ENCODE data around the gene AFG3L2.

The AFG3L2 gene

DNA sequence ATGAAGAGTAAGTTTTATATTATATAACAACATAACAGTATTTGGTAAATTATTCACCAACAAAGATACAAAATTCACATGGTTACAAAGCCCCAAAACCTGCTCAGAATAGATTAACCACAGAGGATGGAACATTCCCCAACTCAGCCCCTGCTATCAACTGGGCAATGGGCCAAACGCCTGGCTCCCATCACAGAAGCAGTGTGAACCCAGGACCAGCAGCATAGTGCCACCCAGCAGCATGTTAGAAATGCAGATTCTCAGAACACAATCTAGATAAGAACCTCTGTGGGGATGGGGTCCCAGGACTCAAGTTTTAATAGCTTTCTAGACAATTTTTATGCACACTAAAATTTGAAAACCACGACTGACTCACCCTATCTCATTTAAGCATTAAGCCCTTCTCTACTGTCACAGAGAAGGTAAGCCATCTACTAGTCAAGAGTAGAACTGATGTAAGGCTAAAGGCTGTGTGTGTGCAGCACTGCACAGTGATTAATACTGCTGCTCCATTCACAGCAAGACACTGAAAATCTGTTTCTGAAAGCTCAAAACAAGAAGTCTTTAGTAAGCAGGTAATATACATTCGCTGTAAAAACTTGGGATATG is 15.2 kb downstream of the AFG3L2 start:
- no peak for DNase-seq (ENCODE audit: low spot score)

DNA sequence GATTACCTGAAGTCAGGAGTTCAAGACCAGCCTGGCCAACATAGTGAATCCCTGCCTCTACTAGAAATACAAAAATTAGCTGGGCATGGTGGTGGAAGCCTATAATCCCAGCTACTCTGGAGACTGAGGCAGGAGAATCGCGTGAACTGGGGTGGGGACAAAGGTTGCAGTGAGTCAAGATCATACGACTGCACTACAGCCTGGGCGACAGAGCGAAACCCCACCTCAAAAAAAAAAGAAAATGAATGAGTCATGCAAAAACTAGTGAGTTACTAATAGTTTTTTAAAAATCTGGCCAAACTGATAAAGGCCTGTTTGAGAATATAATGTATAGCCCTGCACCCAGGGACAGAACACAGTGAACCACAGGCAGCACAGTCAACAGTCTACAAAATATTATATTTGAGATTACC is 17.5 kb downstream of the AFG3L2 start:
- no peak for DNase-seq (ENCODE audit: low spot score)

DNA sequence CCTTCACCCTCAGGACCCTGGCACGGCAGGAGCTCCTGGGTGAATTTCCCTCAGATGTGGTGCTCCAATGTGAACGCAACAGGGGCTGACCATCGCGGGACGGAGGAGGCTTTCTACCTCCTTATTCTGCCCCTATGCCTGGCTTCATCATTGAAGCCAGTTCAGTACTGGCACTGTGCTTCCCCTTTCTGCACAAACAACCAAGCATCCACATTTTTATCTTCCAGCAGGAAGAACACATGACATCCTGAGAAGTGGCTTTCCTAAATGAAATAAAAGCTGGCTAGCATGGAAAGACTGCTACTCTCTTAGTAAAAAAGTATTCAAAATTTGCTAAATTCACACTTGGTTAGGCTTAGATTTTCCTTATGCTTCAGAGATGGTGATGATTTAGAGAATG is 24.8 kb downstream of the AFG3L2 start:
- DNase-seq (ENCODE audit: low spot score): no peak

DNA sequence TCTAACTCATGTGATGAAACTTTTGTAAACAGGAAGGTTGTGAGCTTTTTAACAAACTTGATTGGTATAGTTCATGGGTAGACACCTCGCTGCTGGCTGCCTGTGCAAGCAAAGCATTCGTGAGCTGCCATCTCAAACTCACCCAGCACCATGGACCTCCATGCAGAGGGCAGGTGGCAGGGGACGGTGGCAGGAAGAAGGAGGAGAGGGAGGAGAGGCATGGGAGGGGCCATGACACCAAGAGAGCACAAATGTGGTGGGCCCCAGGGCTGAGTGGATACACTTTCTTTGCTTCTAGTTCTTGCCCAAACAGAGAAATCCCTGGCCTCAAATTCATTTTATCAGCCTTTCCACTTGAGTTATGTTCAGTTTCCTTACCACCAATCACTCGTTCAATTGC is 29.1 kb downstream of the AFG3L2 start:
- no peak for DNase-seq (ENCODE audit: low spot score)

DNA sequence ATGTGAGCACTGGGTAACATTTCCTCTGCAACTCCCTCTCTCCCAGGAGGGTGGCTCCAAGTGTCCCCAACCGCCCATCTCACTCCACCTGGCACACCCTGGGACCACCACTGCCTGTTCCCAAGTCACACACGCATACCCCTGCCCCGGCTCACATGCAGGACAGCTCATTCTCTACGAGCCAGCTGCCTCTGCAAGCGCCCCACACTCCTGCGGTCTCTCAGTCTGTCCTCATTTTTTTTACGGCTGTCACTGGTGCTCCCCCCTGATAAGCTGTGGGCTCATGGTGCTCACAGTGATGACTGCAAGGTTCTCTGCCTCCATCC is 30.8 kb downstream of the AFG3L2 start:
- no peak for DNase-seq (ENCODE audit: low spot score)

DNA sequence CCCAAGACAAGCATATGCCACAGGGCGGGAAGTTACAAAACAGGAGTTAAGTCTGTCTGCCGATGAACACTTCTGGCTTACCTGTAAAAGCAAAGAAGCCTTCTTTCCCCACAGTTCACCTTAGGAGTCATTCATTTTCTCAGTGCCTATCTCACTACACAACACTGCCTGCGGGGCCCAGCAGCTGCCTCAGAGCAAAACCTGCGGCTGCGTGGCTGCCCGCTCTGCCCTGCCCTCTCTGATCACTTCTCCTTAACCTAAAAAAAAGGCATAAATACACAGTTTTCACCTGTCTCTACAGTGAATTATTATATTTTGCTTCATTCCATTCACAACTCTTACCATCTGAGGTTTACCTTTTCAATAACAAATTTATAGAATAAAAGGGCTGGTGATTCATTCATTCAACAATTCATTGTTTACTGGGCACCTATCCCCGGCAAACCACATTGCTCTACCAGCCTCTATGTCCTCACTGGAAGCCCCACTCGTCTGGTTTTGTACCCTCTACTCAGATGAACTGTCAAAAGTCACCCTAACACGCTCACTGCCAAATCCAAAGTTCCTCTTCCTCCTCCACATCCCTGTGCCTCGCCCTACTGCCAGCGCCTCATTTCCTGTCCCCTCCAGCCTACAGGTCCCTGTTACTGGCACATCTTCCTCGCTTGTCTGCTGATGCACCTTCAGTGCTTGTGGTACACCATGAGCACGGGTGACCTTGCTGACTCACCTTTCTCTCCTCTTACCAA is 31.4 kb downstream of the AFG3L2 start:
- no peak for DNase-seq (ENCODE audit: low spot score)

DNA sequence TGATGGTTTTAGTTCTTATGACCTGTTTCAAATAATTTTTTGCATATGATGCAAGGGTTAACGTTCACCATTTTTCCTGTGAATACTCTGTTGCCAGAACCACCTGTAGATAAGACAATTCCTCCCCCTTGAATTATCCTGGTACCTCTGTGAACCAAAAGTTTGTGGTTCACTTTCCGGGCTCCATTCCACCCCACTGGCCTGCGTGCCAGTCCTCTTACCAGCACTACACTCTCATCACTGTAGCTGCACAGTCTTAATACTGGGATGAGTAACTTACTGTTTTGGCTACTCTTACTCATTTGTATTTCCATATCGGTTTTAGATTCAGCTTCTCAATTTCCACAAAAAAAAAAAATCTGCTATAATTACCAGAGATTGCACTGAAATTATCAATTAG is 34.4 kb downstream of the AFG3L2 start:
- no peak for DNase-seq (ENCODE audit: low spot score)

DNA sequence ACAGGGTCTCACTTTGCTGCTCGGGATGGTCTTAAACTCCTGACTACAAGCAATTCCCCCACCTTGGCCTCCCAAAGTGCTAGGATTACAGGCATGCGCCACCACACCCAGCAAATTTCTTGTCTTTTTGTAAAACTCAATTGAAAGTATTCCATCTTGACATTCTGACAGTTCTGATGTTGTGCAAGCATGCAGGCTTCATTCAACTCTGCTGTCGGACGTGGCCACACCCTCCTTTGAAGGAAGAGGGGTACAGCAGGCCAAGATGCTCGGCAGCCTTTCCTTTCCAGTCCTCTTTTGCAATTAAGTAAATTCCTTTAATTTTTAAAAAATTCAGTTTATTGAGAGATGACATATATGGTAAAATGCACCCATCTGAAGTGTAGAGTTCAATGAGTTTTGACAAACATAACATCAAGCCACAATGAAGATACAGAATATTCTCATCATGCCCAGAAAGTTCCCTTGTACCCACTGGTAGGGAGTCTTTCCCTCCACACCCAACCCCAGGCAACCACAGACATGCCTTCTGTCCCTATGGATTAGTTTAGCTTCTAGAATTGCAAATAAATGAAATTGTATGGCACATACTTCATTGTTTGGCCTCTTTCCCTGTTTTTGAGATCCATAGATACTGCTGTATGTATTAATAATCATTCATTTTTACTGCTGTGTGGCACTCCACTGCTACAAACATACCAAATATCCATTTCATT is 35.9 kb downstream of the AFG3L2 start:
- no peak for DNase-seq (ENCODE audit: low spot score)

DNA sequence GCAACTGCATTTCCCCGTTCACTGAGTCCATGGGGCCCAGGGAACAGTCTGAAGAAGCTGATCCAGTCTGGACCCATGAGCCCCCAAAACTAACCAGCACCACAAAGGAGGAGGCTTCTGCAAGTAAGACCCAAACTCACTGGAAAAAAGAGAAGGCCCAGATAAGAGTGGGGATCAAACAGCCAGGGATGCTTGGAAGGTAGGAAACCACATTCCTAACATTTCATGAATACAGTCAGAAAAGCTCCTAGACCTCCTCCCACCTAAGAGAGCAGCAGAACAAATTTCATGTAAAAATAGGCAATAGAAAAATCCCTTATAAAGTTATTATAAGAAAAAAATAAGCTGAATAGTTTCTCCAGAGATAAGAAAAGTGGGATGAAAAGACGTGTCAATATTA is 38.6 kb downstream of the AFG3L2 start:
- DNase-seq (ENCODE audit: low spot score): no peak

DNA sequence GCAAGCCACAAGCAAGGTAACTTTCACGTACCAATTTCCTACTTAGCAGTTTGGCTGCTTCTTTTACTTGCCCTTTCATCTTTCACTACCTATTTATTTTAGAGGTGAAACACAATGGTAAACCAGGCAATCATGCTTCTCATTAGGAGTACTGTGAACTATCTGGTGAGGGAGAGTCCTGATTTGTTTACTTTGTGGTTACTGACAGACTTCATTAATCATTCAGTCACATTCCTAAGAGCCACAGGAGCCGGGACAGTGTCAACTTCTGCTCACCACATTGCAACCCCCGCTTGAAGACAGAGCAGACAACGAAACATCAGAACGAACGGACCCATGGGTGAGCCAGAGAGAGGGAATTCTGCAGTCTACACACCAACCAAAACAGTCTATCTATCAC is 40.1 kb downstream of the AFG3L2 start:
- DNase-seq (ENCODE audit: low spot score): peak; percentile 75

DNA sequence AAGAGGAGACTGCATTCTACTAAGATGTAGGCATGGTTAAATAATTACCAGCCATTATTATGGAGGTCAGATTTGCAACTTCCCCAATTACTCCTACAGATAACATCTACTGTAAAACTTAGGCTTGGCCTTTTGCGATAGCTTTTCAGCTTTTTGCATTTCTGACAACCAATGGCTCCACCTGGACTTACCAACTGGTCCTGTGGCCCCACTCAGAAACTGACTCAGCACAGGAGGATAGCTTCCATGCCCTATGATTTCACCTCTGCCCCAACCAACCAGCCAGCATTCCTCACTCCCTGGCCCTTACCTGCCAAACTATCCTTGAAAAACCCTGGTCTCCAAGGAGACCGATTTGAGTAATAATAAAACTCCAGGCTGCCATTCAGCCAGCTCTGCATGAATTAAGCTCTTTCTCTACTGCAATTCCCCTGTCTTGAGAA is 40.8 kb downstream of the AFG3L2 start:
- no peak for DNase-seq (ENCODE audit: low spot score)

DNA sequence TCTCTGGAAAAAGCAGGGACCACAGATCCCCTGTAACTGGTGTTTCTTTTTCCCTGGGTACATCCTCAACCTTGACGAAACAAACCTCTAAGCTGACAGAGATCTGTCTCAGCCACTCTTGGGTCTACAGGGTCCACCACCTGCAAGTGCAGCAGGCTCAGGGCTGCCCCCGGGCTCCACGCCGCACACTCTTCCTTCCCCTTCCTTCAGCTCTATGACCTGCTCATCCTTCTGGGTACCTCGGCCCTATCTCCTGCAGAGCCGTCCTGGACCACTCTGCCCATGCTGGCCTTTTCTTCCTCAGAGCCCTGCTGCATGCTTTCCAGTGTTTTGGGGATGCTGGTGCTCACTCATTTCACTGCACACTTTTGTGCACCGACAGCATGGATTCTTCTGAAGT is 41.5 kb downstream of the AFG3L2 start:
- no peak for DNase-seq (ENCODE audit: low spot score)

DNA sequence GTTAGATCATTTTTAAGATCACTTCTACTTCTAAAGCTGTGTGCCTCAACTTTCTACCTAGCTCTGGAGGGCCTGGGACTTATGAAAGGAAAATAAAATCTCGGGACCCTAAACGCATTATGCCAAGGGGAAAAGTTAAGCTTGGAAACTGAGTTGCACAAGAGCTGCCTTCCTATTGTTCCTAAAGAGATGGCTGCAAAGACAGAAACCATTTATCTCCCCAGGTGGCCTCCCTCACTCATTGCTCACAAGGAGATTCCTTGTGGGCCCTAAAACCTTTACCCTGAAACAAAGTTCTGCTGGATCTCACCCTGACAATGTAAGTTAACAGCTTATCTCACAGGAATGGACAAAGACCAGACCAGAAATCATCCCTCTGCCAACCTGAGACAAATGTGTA is 42.2 kb downstream of the AFG3L2 start:
- DNase-seq (ENCODE audit: low spot score): no peak

DNA sequence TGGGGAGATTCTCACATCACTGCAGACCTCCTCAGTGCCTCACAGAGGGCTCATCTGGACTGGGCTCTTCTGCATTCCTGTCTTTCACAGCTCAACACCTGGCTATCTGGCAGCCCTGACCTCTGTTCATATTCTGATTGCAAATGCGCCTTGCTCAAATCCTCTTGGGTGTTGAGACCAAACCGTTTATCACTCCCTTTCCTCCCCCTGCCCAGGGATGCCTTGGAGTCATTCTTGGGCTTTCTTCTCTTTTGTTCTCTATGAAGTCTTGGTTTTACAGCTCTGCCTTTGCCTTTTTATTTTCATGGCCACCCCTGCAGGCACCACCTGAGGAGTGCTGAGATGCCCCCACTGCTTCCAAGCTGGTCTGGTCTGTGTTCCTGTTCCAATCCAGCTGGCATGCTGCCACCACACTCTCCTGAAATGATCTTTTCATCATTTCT is 42.6 kb downstream of the AFG3L2 start:
- no peak for DNase-seq (ENCODE audit: low spot score)

DNA sequence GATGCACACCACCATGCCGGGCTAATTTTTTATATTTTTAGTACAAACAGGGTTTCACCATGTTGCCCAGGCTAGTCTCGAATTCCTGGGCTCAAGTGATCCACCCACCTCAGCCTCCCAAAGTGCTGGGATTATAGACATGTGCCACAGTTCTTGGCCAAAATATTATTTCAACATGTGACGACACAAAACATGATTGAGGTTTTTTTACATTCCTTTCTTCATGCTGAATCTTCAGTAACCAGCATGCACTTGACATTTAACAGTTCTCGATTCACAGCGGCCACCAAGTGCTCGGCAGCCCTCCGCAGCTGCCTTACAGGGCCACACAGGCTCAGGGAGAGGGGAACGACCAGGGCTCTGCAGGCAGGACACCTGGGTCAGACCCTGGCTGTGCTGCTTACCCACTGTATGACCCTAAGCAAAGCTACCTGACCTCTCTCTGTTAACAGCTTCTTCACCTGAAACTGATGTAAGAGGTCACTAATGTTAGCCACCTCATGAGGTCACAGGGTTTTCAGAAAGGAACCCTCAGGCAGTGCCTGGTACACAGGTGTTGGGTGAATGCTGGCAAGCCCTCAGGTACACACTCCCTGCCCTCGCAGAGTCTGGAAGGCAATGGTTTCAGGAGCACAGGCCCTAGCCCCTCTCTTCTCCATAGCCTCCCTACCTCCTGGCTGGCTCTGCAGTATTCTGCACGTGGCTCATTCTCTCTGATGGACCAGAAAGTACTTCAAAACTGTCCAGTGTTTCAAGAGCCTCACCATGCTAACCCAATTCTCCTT is 43.3 kb downstream of the AFG3L2 start:
- no peak for DNase-seq (ENCODE audit: low spot score)

DNA sequence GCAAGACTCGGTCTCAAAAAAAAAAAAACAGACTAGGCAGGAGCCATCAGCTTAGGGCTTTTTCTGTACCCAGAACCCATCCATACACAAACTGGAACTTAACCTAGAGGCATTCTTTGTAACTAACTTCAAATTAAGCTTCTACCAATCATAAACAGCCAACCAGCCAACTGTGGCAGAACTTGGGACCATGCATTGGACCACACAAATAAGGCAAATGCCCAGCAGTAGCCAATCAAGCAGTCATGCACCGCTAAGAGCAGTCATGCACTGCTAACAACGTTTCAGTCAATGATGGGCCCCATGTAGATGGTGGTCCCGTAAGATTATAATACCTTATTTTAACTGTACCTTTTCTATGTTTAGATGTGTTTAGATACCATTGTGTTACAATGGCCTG is 46.3 kb downstream of the AFG3L2 start:
- DNase-seq (ENCODE audit: low spot score): no peak

DNA sequence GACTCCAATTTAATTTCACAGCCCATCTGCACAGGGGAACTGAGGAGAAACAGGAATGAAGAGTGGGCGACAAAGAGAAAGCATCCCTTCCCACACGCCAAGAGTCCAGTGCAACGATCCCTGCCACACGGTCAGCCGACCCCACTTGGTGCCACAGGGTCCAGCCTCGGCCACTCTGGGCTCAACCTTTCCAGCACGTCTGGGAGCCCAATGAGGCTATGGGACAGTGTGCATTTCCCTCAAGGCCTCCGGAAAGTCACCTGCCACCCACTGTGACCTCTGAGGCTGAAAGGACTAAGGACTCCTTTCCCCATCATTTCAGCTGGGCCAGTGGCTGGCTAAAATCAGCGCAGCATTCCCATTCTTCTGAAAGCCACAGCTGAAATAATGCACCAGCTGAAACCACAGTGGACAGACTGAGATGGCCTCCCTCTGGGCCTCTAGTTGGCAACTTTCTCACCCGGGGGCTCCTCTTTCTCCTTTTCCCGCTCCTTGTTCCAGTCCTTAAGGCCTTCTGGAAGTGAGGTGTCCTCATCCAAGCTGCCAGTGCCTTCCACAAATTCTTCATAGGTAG is 47.8 kb downstream of the AFG3L2 start:
- DNase-seq (ENCODE audit: low spot score): no peak

DNA sequence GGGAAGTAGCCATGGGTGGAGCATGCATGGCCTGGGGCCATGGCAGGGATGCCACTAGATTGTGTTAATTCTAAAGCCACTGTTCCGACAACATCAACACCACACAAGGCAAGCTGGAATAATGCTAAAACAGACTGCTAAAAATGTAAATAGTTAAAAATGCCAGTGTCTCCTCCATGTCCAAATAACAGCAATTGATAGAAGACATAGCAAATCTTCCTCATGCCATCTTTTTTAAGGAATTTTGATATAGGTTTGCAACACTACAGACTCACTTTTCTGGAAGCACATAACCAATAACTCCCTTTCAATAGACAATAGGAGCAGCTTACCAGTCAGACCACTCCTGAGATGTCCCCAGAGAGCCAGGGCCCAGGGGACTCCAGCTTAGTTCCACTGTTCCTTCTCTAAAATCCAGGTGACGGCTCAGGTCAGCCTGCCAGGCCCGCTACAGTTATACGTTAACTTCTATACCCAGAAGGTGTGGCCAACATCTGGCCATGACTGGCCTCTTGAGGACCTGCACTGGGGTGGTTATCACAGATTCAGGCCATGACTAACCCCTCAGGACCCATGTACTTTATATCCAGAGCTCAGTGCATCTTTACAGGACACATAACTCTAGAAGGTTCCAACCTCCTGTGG is 48.7 kb downstream of the AFG3L2 start:
- DNase-seq (ENCODE audit: low spot score): no peak

DNA sequence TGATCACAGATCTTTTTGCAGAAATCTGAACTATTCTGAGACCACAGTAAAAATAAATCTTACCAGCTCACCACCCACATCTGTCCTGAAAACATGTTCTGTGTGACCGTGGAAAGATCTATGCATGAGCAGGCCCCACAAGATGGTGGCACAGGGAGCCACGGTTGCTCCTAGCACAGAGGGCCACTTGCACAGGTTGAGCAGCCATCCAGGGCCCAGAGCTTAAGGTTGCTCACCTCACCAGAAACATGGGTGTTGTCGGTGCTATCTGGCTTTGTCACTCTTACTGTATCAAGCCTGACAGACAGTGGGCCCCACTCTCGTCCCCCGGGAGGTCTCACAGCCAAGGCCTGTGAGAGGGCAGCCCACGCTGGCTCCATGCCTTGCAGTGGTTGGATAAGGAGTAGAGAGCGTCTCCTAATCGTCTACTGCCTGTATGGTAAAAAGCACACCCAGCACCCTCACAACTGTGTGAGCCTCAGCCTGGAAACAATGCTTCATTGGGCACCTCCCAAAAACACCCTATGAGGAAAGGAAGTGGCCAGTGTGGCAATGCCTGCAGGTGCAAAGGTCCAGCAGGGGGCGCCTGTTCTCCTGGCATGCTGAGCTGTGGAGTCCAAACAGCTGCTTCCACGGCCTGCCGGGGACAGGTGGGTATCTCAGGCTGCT is 49.4 kb downstream of the AFG3L2 start:
- DNase-seq (ENCODE audit: low spot score): peak; percentile 97

DNA sequence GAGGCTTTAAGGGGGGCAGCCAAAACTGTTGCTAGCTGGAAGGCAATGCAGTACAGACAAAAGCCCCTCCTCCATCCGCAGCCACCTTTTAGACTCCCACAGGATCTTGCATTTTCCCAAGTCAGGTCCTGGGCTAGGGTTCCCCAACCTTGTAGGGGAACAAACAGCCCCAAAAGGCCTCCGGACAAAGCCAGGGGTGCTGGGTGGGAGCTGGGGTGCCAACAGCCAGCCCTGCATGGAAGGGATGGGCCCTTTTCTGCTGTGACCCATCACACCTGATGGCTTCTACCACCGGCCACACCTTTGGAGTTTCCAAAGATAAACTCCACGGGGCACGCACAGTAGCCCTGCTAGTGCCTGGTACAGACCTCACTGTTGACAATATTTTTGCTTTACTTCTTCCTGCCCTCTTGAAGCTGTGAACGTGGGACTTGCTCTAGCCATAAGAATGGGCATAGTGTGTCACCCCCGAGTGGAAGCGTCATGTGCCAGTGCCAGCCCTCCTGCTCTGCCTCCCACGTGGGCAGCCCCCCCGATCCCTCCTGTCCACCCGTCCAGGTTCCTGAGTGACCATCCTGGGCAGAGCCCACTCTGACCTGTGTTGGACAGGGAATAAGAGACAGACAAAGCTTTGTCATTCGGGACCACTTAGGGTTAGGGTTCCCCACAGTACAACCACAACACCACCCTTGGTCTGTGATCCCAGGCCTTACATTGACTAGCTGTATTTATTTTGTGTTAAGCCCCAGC is 50.1 kb downstream of the AFG3L2 start:
- no peak for DNase-seq (ENCODE audit: low spot score)
